ENCODE measurements around the gene NFATC2IP.
"Not testable (repeated sequence)": the region's sequence is repeated elsewhere in the genome, so short reads cannot be mapped to it uniquely, and the experiment has no call there.

GRCh38 chr16:28939825-28940224 is 10.9 kb upstream of the NFATC2IP start:
- not testable (repeated sequence) for TF ChIP-seq POLR2AphosphoS5 (IDR thresholded peaks at IDR 0.05; ENCODE audit: borderline replicate concordance, low read depth, low read length); EZH2 (IDR thresholded peaks at IDR 0.05)
